Spleen (tissue), 7 donors: ENCODE data around the gene FPR2.

Experiments used
- POLR2A ChIP-seq, 3 donors: fragments of 450-650 bp; IDR thresholded peaks; one replicate each; pipeline ENCODE4 v1.5.1; 2017; ENCODE audit warnings: antibody characterized with exemption in 3 of 3, mild to moderate bottlenecking in 1 of 3
- TF ChIP-seq, protein P1 (sequence below), 11 experiments: fragments of 200-600 bp in 7 of 11; fragments of 450-650 bp in 4 of 11; sonication (generic) in 4 of 11; IDR thresholded peaks in 8 of 11; conservative IDR thresholded peaks in 3 of 11; 1 replicate in 7 of 11; 2 replicates in 4 of 11; pipeline versions ENCODE4 v1.4.0 to v1.8.0; 2016 to 2021; ENCODE audit warnings: antibody characterized with exemption in 11 of 11, inconsistent platforms in 4 of 11, mild to moderate bottlenecking in 1 of 11
- donor health status: DM: no; HTN: no; CAD: no; lungs with moderate emphysema.
- donor health status: DM: no; HTN: no; CAD: no.
- donor health status: DM: no; HTN: no; CAD: no.

DNA sequence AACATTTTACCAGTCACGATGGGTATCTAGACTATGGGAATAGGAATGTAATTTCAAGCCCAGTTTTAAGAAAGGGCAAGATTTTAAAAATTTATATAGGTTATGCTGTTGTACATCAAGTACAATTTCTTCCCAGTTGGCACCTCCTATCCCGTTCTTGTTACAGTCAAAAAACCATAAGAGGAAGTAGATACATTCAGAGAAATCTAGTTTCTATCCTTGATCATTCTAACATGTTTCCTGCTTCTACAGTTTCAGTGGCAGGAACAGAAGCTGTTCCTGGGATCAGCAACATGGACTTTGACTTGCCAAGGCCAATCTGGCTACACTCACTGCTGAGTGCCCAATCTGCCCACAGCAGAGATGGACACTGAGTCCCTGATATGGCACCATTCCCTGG is 19.3 kb downstream of the FPR2 start:
- TF ChIP-seq POLR2A (IDR thresholded peaks at IDR 0.05): no peak
- TF ChIP-seq, protein P1, sequence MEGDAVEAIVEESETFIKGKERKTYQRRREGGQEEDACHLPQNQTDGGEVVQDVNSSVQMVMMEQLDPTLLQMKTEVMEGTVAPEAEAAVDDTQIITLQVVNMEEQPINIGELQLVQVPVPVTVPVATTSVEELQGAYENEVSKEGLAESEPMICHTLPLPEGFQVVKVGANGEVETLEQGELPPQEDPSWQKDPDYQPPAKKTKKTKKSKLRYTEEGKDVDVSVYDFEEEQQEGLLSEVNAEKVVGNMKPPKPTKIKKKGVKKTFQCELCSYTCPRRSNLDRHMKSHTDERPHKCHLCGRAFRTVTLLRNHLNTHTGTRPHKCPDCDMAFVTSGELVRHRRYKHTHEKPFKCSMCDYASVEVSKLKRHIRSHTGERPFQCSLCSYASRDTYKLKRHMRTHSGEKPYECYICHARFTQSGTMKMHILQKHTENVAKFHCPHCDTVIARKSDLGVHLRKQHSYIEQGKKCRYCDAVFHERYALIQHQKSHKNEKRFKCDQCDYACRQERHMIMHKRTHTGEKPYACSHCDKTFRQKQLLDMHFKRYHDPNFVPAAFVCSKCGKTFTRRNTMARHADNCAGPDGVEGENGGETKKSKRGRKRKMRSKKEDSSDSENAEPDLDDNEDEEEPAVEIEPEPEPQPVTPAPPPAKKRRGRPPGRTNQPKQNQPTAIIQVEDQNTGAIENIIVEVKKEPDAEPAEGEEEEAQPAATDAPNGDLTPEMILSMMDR (IDR thresholded peaks at IDR 0.05 in 8 of 11, conservative IDR thresholded peaks at IDR 0.05 in 3 of 11): no peak
